Keratinocyte (primary cell): ENCODE results near the gene RAP2A. TPM values are rescaled to one million over a fixed set of nuclear protein-coding genes. Genes with fewer than 3 reads are reported as not detected.

Experiments used
- DNase-seq: peaks from one replicate; pipeline ENCODE4 v3.0.0-alpha.2; 2011; ENCODE audit warnings: low read depth, missing footprints, low spot score
- FAIRE-seq: peaks from 2 replicates; lab custom pipeline; 2011; peaks lifted over from hg19 to GRCh38; lab: Jason Lieb, UNC
- H2AFZ ChIP-seq: 2 replicates; pipeline ENCODE4 v1.6.0; 2012; ENCODE audit warnings: low read length, control low read depth, inconsistent platforms; ENCODE audit not compliant: control insufficient read depth
- H3K27ac ChIP-seq: 2 replicates; pipeline ENCODE4 v1.5.1; 2011; ENCODE audit warnings: low read length; ENCODE audit not compliant: control insufficient read depth, insufficient read depth
- H3K27me3 ChIP-seq: 3 replicates; pipeline ENCODE4 v1.6.0; 2011; ENCODE audit warnings: low read length; ENCODE audit not compliant: control insufficient read depth, insufficient read depth; ENCODE audit errors: extremely low read depth
- H3K36me3 ChIP-seq, 2 experiments: 2 replicates in 1 of 2; 3 replicates in 1 of 2; pipeline ENCODE4 v1.5.1; 2011; ENCODE audit warnings: low read length in 2 of 2, mild to moderate bottlenecking in 1 of 2; ENCODE audit not compliant: control insufficient read depth in 2 of 2, insufficient read depth in 2 of 2; ENCODE audit errors: extremely low read depth in 1 of 2
- H3K4me1 ChIP-seq: 3 replicates; pipeline ENCODE4 v1.5.1; 2011; ENCODE audit warnings: low read length; ENCODE audit not compliant: control insufficient read depth, insufficient read depth; ENCODE audit errors: extremely low read depth
- H3K4me2 ChIP-seq: 3 replicates; pipeline ENCODE4 v1.6.0; 2011; ENCODE audit warnings: low read depth, low read length; ENCODE audit not compliant: control insufficient read depth, insufficient read depth; ENCODE audit errors: extremely low read depth
- H3K4me3 ChIP-seq, 3 experiments: fragments of 200-600 bp in 1 of 3; sonication (generic) in 1 of 3; 2 replicates in 2 of 3; 3 replicates in 1 of 3; pipeline ENCODE4 v1.5.1; 2011 to 2016; ENCODE audit warnings: low read length in 3 of 3, mild to moderate bottlenecking in 3 of 3, control low read depth in 2 of 3, inconsistent platforms in 1 of 3, low read depth in 1 of 3, mixed read lengths in 1 of 3, mixed run types in 1 of 3, moderate library complexity in 1 of 3; ENCODE audit not compliant: control insufficient read depth in 2 of 3, insufficient read depth in 2 of 3; ENCODE audit errors: extremely low read depth in 1 of 3
- H3K79me2 ChIP-seq: 2 replicates; pipeline ENCODE4 v1.6.0; 2012; ENCODE audit warnings: low read length; ENCODE audit not compliant: control insufficient read depth, insufficient read depth
- H3K9ac ChIP-seq: 3 replicates; pipeline ENCODE4 v1.6.0; 2011; ENCODE audit warnings: low read length; ENCODE audit not compliant: control insufficient read depth, insufficient read depth; ENCODE audit errors: extremely low read depth
- H3K9me1 ChIP-seq: 3 replicates; pipeline ENCODE4 v1.6.0; 2011; ENCODE audit warnings: low read length; ENCODE audit not compliant: control insufficient read depth, insufficient read depth; ENCODE audit errors: extremely low read depth
- H3K9me3 ChIP-seq: 2 replicates; pipeline ENCODE4 v1.5.1; 2012; ENCODE audit warnings: low read depth, low read length; ENCODE audit not compliant: control insufficient read depth
- H4K20me1 ChIP-seq: 3 replicates; pipeline ENCODE4 v1.6.0; 2011; ENCODE audit warnings: low read length; ENCODE audit not compliant: control insufficient read depth, insufficient read depth; ENCODE audit errors: extremely low read depth
- CTCF ChIP-seq, 3 experiments: IDR thresholded peaks in 1 of 3; conservative IDR thresholded peaks in 1 of 3; optimal IDR thresholded peaks in 1 of 3; 2 replicates in 2 of 3; 3 replicates in 1 of 3; pipeline versions ENCODE3 to v1.5.1; 2011; ENCODE audit warnings: low read length in 3 of 3, mild to moderate bottlenecking in 3 of 3, moderate library complexity in 2 of 3, control low read depth in 1 of 3, inconsistent platforms in 1 of 3; ENCODE audit not compliant: insufficient read depth in 2 of 3; ENCODE audit errors: extremely low read depth in 1 of 3
- EZH2 ChIP-seq: IDR thresholded peaks from one replicate; pipeline ENCODE4 v1.6.1; 2012; ENCODE audit warnings: inconsistent platforms, mild to moderate bottlenecking, low read length, moderate library complexity
- dilution Hi-C: fragments of 300-500 bp; cut with MboI; formaldehyde crosslinking; loops from one replicate; pipeline ENCODE4 v1.7.0; 2020; ENCODE audit warnings: low sequenced_read_pairs; ENCODE audit not compliant: extremely low pct_ligation_motif_present
- polyA plus RNA-seq, 5 experiments: library from polyadenylated mRNA; depleted of rRNA in 3 of 5; stranded (reverse) in 3 of 5; stranded (forward) in 1 of 5; unstranded in 1 of 5; fragments of >200 nt; gene quantifications; 1 replicate in 1 of 5; 2 replicates in 3 of 5; 3 replicates in 1 of 5; pipeline versions ENCODE4 v1.2.1 to v1.2.3, GENCODE V29; 2011 to 2012; ENCODE audit warnings: missing spikeins in 2 of 5, low read depth in 1 of 5, low replicate concordance in 1 of 5

The RAP2A gene
- polyA plus RNA-seq, 1 donor (not counting 4 experiments of a cell fraction or from before 2014, with no cell fraction given): 19.0 TPM

GRCh38 chr13:97413694-97414093 is 20.3 kb upstream of the RAP2A start:
- H2AFZ ChIP-seq: no peak overlapping the region
- no peaks in the 10 kb centered on the region for H3K9me3 ChIP-seq
- no peak overlapping the region for H3K4me3 ChIP-seq
- H3K9ac ChIP-seq: no peak overlapping the region
- H3K36me3 ChIP-seq: no peaks in the 10 kb centered on the region
- no peaks in the 10 kb centered on the region for H4K20me1 ChIP-seq
- DNase-seq (no peak), FAIRE-seq (no peak)
- H3K4me2 ChIP-seq: no peak overlapping the region
- H3K27me3 ChIP-seq: peaks cover 3% of the 10 kb centered on the region
- no peaks in the 10 kb centered on the region for H3K79me2 ChIP-seq
- TF ChIP-seq EZH2: no peak
- TF ChIP-seq CTCF (optimal IDR thresholded peaks at IDR 0.05 in 1 of 3, IDR thresholded peaks at IDR 0.05 in 1 of 3, conservative IDR thresholded peaks at IDR 0.05 in 1 of 3; ENCODE audit: extremely low read depth in 1 of 3, insufficient read depth in 2 of 3, low read length in 3 of 3): no peak
- H3K27ac ChIP-seq: no peak overlapping the region
- H3K4me1 ChIP-seq: no peaks in the 10 kb centered on the region
- H3K9me1 ChIP-seq: no peaks in the 10 kb centered on the region
- dilution Hi-C loops: no loop called here

DNA sequence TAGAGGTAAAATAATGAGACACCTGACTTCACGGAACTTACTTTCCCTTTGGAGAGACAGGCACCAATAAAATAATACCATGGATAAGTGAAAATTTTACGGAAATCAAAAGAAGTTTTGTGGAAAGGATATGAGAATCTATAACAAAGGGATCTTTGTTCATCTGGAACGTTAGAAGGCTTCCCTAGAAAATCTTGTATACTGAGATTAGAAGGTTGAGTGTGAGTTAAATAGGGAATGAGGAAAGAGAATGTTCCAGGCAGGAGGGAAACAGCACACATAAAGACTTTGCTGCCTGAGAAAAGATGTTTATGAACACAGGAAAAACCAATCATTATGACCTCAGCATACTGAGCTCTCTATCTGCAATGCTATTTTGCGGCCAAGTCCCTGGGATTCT is 19.6 kb upstream of the RAP2A start:
- no peaks in the 10 kb centered on the region for H3K79me2 ChIP-seq

More for the DNA sequence above, 19.6 kb upstream of the RAP2A start:
- no peaks in the 10 kb centered on the region for H3K9me1 ChIP-seq
- no peak overlapping the region for H3K9ac ChIP-seq
- no peak for DNase-seq
- H3K4me3 ChIP-seq: no peak overlapping the region
- H3K4me1 ChIP-seq: no peaks in the 10 kb centered on the region
- no peaks in the 10 kb centered on the region for H4K20me1 ChIP-seq
- no peak overlapping the region for H3K27ac ChIP-seq
- dilution Hi-C loops: no loop called here
- peaks cover 3% of the 10 kb centered on the region for H3K27me3 ChIP-seq
- TF ChIP-seq EZH2 (no peak), CTCF (optimal IDR thresholded peaks at IDR 0.05 in 1 of 3, IDR thresholded peaks at IDR 0.05 in 1 of 3, conservative IDR thresholded peaks at IDR 0.05 in 1 of 3; ENCODE audit: extremely low read depth in 1 of 3, insufficient read depth in 2 of 3, low read length in 3 of 3) (no peak)
- FAIRE-seq: no peak
- H3K4me2 ChIP-seq: no peak overlapping the region
- H3K36me3 ChIP-seq: no peaks in the 10 kb centered on the region
- no peak overlapping the region for H2AFZ ChIP-seq
- H3K9me3 ChIP-seq: no peaks in the 10 kb centered on the region
